ENCODE measurements around the gene FXYD1. TPM values are rescaled to one million over a fixed set of nuclear protein-coding genes. Genes with fewer than 3 reads are reported as not detected.

Gene FXYD1
- total and polyA plus RNA-seq, 2 donors (not counting 3 experiments of a cell fraction or from before 2014, with no cell fraction given): not detected

- DNase-seq (ENCODE audit: low read depth, low spot score) (no peak), FAIRE-seq (no peak)
- H3K4me1 ChIP-seq (ENCODE audit: control insufficient read depth, extremely low read depth, insufficient read depth, low read length): peaks cover 11% of the 10 kb centered on the region
- no peak overlapping the region for H2AFZ ChIP-seq (ENCODE audit: low read depth, low read length)
- TF ChIP-seq EZH2 (IDR thresholded peaks at IDR 0.05; ENCODE audit: borderline replicate concordance, low read depth, low read length, severe bottlenecking): no peak
- TF ChIP-seq CTCF (IDR thresholded peaks at IDR 0.05; ENCODE audit: extremely low read depth in 1 of 2, insufficient read depth in 1 of 2, low read depth in 1 of 2, low read length in 2 of 2): no peak
- TF ChIP-seq FOS (IDR thresholded peaks at IDR 0.05; ENCODE audit: borderline replicate concordance, insufficient read depth, low read length): no peak
- TF ChIP-seq JUN (IDR thresholded peaks at IDR 0.05; ENCODE audit: borderline replicate concordance, insufficient read depth, insufficient read length, low read depth): no peak
- TF ChIP-seq GATA2 (IDR thresholded peaks at IDR 0.05; ENCODE audit: insufficient read depth, insufficient read length, low read depth, low read length): no peak
- TF ChIP-seq POLR2A (IDR thresholded peaks at IDR 0.05; ENCODE audit: low read depth, low read length): no peak
- TF ChIP-seq POLR2AphosphoS5 (IDR thresholded peaks at IDR 0.05; ENCODE audit: insufficient read depth, low read depth, low read length): no peak
- TF ChIP-seq MYC (IDR thresholded peaks at IDR 0.05; ENCODE audit: low read depth, low read length): no peak
- TF ChIP-seq MAX (IDR thresholded peaks at IDR 0.05; ENCODE audit: insufficient read depth, insufficient read length): no peak
- H3K79me2 ChIP-seq (ENCODE audit: control insufficient read depth, insufficient read depth, low read length): no peaks in the 10 kb centered on the region
- no TSS peak for BruUV-seq (replicated peaks)
- H3K36me3 ChIP-seq (ENCODE audit: control insufficient read depth in 2 of 2, extremely low read depth in 1 of 2, insufficient read depth in 2 of 2, low read length in 2 of 2): no peaks in the 10 kb centered on the region
- H3K4me2 ChIP-seq (ENCODE audit: insufficient read depth, low read length): no peak overlapping the region
- H3K4me3 ChIP-seq (replicated peaks in 1 of 3; ENCODE audit: insufficient read depth in 1 of 3, low read depth in 1 of 3, low read length in 3 of 3): no peak overlapping the region
- no peak overlapping the region for H3K9ac ChIP-seq (replicated peaks; ENCODE audit: extremely low read depth, insufficient read depth, low read length)
- peaks cover 16 to 17% of the 10 kb centered on the region in 2 experiments for H3K27me3 ChIP-seq (ENCODE audit: control insufficient read depth in 2 of 2, insufficient read depth in 2 of 2, low read length in 2 of 2)
- ChIA-PET CTCF (interaction anchor here (3.5 kb wide), 1 partner anchor 9 kb away, joined by 73 read pairs; the partner anchor contains the start of gene FXYD5), POLR2A (no interaction called here)
- no peaks in the 10 kb centered on the region for H3K9me3 ChIP-seq (replicated peaks; ENCODE audit: control insufficient read depth, insufficient read depth, low read length)
- H3K9me1 ChIP-seq (replicated peaks; ENCODE audit: control insufficient read depth, extremely low read depth, insufficient read depth, low read length): no peaks in the 10 kb centered on the region
- intact Hi-C loops (cut with micrococcal nuclease) (loop anchor here (5.0 kb wide), 1 partner anchor 182 kb away; the partner anchor contains the start of gene ZNF792), dilution Hi-C loops (cut with MboI; ENCODE audit: extremely low pct_ligation_motif_present, low sequenced_read_pairs) (no loop called here)
- no peak overlapping the region for H3K27ac ChIP-seq (ENCODE audit: insufficient read depth, low read depth, low read length)
- H4K20me1 ChIP-seq (replicated peaks; ENCODE audit: control insufficient read depth, extremely low read depth, insufficient read depth, low read length): no peaks in the 10 kb centered on the region
Measured at GRCh38 chr19:35143818-35144217, 5.2 kb downstream of the FXYD1 start.
